ENCODE measurements around the gene CEP350.

DNA sequence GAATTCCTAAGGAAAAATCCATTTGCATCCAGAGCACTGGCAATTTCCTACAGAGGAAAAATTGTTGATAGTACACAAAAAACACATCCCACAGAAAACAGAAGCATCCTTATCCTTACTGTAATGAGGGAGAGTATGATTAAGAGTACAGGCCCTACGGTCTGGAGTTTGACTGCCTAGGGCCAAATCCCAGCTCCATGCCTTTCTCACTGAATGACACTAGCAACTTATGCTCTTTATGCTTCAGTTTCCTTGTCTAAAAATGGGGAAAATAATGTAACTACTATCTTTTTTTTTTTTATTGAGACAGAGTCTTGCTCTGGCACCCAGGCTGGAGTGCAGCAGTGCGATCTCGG, 27.8 kb upstream of the CEP350 start:
- TF ChIP-seq ZNF274 (IDR thresholded peaks at IDR 0.05; ENCODE audit: low read depth, low read length), result no peak
- TF ChIP-seq YY1 (IDR thresholded peaks at IDR 0.05; ENCODE audit: insufficient read depth, insufficient read length), result no peak
- TF ChIP-seq SUZ12 (IDR thresholded peaks at IDR 0.05; ENCODE audit: extremely low read depth, insufficient read depth, insufficient read length), result no peak

Data from NT2/D1 (cell line).